ENCODE results near the gene HK3.

HK3 gene

DNA sequence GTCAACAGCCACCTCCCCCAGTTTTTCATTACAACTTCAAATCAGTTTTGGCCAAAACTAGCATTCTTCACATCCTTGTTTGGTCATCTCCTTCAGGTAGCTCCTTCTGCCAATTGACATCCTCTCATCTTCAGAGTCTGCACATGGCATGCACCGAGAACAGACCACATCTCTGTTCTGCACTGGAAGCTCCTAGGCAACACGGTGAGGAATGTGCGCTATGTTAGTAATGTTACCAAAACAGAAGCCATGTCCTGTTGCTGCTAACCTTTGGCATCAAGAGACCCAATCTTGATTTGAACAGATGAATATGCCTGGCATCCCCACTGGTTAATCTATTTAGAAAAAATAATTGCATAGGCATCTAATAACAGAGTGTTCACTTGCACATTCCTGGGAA lies 5.1 kb upstream of the HK3 start:
- TF ChIP-seq CTCF (IDR thresholded peaks at IDR 0.05; ENCODE audit: low read depth, low read length), result no peak
- H3K4me3 ChIP-seq (ENCODE audit: low read depth, low read length), result no peak overlapping the region

DNA sequence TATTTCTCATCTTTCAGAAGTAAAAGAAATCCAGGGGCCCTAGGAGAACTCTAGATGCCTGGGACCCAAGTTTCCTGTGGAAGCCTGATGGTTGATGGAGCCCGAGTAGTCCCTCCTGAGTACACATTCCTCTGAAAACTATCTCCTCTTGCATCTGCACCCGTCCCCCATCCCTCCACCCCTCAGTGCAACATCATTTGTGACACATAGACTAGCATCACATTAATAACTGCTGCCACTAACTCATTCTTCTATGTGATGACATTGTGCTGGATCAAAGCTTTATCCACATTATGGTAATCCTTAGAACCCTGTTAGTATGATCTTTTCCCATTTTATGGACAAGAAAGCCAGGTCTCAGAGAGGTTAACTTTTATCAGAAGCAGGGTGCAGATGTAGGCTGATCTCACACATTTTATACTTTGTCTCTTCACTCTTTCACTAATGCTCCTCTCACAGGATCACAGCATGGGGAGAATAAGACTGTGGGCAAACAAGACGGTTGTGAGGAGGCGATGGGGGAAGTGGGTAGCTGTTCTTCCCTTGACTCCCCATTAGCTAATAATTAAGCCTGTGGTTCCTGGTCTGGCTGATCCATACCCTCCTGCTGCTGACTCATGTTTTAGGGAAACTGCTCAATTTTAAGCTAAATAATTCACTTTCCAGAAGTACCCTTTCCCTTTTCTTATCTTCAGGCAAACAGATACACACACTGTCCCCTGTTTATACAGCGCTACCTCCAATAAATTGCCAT lies 3.9 kb upstream of the HK3 start:
- no peak for TF ChIP-seq CTCF (IDR thresholded peaks at IDR 0.05; ENCODE audit: low read depth, low read length)
- H3K4me3 ChIP-seq (ENCODE audit: low read depth, low read length), result no peak overlapping the region

DNA sequence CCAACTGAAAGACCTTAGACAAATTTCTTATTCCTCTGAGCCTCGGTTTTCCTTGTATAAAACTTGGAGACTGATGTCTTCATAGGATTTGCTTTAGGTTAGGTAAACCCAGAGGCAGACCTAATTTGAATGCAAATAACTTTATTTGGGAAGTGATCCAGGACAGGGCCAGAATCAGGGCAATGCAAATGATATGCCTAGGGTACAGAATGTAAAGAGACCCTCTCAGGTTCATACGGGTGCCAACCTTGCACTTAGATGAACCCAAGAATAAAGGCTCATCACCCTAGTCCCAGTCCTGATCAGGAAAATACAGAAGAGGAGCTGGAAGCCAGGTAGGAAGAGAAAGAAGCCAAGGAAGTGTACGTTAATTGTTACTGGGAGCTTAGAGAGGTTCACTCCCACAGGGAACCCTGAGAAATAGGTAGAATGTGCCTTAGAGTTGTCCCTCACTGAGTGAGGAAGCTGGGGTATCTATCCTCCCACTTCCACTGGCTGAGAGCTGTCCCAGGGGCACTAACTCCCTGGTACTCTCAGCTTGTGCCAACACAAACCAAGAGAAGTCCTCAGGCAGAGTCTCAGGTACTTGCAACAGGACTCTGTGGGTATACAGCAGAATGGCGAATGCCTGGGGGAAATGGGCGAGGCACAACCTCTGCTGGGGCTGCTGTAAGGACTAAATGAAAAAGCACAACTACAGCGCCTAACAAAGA lies 3.1 kb upstream of the HK3 start:
- no peak for TF ChIP-seq CTCF (IDR thresholded peaks at IDR 0.05; ENCODE audit: low read depth, low read length)
- H3K4me3 ChIP-seq (ENCODE audit: low read depth, low read length), result no peak overlapping the region

GRCh38 chr5:176901260-176902101 lies 2.3 kb upstream of the HK3 start:
- TF ChIP-seq CTCF (IDR thresholded peaks at IDR 0.05; ENCODE audit: low read depth, low read length), result no peak

DNA sequence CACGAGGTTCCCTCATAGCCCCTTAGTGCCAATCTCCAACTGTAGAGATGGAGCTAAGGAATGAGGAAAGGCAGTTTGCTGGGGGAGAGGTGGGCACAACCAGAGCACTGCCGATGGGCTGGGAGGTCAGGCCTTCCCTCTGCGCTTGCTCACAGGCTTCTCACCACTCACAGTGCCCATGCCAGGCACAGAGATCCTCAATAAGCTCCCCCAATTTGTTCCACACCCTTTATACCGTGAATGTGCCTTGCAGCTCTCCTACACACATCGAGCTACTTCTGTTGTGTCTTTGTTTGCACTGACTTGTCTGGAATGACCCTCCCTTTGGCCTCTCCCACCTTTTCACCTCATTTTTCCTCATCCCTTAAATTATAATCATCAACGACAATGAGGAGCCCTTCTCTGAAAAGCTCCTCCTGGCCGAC lies 1.6 kb upstream of the HK3 start:
- no peak overlapping the region for H3K4me3 ChIP-seq (ENCODE audit: low read depth, low read length)
- no peak for TF ChIP-seq CTCF (IDR thresholded peaks at IDR 0.05; ENCODE audit: low read depth, low read length)

More at GRCh38 chr5:176901260-176902101, 2.3 kb upstream of the HK3 start:
- H3K4me3 ChIP-seq (ENCODE audit: low read depth, low read length), result no peak overlapping the region

DNA sequence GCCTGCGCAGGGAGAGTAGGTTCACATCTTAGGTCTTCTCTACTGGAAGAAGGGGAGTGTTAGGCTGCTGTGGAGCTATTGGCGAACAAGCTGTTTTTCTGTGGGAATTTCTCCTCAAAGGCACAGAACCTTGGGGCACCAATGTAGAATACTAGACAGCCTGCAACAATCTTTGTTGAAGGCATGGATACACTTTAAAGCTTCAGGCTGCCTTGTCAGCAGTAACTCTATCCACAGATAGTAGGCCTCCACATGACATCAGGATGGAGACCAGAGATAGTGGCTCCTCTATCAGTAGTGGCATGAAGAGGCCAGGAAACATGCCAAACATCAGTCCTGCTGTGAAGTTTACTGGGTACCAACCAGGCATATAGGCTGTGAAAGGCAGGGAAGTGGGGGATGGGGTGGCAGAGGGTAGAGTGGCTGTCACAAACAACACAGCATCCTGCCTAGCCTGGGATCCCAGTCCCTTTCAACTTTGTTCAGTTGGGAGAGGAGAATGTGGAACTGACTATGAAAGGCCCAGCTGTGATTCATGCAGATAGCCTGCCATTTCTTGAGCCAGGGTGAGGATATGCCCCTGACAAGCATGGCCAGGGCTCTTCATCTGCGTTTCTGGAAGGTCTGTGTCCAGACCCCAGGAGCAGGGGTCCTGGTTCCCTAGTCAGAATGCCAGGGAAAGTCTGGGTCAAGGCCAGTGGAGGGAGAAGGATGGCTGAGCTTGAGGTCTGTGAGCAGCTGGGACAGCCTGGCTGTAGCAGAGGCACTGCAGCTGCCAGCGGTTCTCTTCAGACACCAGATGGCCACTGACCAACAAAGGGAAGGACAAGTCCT lies 1.0 kb upstream of the HK3 start:
- no peak overlapping the region for H3K4me3 ChIP-seq (ENCODE audit: low read depth, low read length)

More for the DNA sequence above, 1.0 kb upstream of the HK3 start:
- TF ChIP-seq CTCF (IDR thresholded peaks at IDR 0.05; ENCODE audit: low read depth, low read length), result no peak

Measured in WI38 (cell line).